GM18909 (cell line): ENCODE measurements around the gene PTTG1IP.

Source experiments
- ATAC-seq: cut with Tn5 transposase; IDR thresholded peaks from one replicate; pipeline ENCODE4 v1.9.1; 2021; ENCODE audit warnings: mild to moderate bottlenecking; ENCODE audit not compliant: unreplicated experiment, poor library complexity

Gene PTTG1IP

DNA sequence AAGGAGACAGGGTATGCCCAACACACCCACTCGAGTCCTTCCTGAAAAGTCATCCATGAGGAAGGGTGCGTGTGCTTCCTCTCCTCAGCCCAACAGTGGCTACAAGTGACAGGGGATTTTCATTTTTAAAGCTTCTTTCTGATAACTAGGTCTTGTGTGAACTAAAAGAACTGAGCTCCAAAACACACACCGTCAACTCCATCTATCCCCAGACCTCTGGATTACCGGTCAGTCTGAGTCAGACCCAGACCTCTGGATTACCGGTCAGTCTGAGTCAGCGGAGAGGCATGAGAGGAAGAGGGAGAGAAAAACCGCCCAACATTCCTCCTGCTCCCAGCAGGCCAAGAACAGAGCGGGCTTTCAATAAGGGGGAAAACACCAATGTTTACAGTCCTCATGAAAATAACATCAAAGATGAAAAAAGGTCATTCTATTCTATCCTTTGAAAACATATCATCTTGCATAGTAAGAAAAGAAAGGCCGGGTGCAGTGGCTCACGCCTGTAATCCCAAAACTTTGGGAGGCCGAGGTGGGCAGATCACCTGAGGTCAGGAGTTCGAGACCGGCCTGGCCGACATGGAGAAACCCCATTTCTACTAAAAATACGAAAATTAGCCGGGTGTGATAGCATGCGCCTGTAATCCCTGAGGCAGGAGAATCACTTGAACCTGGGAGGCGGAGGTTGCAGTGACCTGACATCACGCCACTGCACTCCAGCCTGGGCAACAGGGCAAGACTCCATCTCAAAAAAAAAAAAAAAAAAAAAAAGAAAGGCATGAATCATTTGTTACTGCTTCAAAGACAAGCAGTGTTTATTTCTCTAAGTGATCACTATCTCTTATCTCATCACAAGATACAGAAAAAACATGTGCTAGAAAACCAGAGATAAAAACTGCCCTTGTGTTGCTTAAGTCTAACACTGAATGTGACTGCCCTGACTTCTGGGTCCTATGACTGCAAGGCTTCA, 3.4 kb downstream of the PTTG1IP start:
- no peak for ATAC-seq

GRCh38 chr21:44868707-44869106, 4.8 kb downstream of the PTTG1IP start:
- no peak for ATAC-seq

DNA sequence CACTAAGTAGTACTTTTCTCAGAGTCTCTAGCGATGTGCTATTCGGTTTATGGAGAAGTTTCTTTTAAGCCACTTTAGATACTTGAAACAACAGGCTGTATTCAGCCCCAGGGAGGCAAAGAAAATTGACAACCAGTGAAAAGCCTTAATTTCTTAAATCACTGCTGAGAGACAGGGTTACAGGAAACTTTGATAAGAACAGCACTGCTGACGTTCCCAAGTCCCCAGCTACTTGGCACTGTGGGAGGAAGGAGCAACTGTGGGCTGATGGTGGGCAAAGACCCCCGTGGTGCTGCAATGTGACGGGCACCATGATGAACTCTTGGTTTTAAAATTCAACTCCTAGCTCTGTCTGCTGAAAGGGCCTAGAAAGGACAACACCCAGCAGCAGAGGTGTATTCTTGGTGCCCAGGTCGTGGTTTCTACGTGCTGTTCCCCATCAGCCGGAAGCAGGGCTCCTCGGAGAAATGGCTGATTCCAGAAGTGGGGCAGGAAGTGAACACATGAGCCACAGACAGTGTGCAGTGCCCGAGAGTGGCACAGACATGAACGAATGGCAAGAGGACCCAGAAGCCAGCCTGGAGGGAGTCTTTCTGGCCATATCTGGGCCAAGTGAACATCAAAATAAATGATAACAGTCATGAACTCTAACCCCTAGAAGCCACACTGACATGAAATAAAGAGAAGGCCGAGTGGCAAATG, 5.3 kb downstream of the PTTG1IP start:
- ATAC-seq = no peak

DNA sequence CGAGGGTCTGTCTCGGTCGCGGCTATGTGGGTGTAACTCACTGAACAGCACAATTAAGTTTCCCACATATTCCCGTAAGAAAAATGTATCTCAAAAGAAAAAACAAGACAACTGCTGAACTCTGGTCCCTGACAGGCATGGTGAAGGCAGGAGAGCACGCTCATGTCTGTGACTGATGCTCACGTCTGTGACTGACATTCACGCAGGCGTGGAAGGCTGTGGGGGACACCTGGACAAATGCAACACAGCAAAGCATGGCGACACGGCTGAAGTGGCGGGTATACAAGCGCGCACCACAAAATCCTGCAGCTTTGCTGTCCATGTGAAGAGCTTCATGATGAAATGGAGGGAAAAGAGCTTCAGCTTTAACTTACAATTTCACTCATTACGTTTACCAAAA, 6.0 kb downstream of the PTTG1IP start:
- ATAC-seq = no peak

- no peak for ATAC-seq
Measured at GRCh38 chr21:44866780-44867179, 6.7 kb downstream of the PTTG1IP start.

- ATAC-seq = no peak
Measured at GRCh38 chr21:44865561-44866280, 7.8 kb downstream of the PTTG1IP start.

- no peak for ATAC-seq
Measured at GRCh38 chr21:44862869-44863685, 10.4 kb downstream of the PTTG1IP start.

- ATAC-seq = no peak
Measured at GRCh38 chr21:44858791-44859190, 14.7 kb downstream of the PTTG1IP start.

DNA sequence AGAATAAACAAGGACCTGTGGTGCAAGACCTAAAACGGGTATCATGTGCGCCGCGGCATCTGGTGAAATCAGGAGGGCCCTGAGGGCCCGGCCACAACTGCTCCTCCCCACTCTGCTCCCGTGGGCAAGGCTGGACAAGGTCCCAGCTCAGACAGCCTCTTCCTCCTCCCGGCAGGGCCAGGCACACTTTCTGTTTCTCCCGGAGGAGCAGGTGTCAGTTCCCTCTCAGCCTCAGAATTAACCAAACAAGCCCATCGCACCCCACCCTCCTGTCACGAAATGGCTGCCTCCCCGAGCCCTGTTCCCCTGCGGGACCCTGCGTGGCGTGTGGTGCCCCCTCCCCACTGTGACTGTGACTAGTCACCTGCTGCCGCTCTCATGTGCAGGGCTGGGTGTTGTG, 15.2 kb downstream of the PTTG1IP start:
- no peak for ATAC-seq

- no peak for ATAC-seq
Measured at GRCh38 chr21:44857127-44857892, 16.2 kb downstream of the PTTG1IP start.

DNA sequence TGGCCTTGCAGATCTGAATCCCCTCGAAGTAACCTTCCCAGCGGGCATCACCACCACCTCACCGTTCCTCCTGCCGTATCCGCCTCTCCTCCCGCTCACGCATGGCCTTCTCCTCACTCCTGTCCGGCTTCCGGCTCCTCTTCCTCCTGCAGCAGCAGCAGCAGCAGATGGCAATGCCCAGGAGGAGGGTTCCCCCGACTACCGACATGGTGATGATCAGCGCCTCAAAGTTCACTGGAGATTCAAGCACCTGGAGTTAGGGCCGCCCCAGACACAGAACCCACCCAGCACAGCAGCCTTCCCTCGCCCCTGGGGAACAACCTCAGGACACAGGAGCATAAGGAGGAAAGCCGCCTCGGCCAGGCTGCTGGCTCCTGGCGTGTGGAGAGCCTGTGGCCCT, 17.4 kb downstream of the PTTG1IP start:
- ATAC-seq = no peak

GRCh38 chr21:44855572-44855971, 17.9 kb downstream of the PTTG1IP start:
- no peak for ATAC-seq

- ATAC-seq = no peak
Measured at GRCh38 chr21:44854664-44855446, 18.6 kb downstream of the PTTG1IP start.

DNA sequence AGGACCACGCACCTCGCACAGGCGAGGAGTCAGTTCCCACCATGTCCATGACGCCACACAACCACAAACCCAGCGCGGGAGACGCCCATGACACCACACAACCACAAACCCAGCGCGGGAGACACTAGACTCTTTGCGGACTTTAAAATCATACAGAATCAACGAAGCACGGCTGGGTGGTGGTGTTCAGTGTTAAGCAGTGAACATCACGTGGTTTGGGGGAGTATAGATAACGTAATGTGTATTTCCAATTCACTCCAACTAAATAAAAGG, 19.2 kb downstream of the PTTG1IP start:
- ATAC-seq = no peak

DNA sequence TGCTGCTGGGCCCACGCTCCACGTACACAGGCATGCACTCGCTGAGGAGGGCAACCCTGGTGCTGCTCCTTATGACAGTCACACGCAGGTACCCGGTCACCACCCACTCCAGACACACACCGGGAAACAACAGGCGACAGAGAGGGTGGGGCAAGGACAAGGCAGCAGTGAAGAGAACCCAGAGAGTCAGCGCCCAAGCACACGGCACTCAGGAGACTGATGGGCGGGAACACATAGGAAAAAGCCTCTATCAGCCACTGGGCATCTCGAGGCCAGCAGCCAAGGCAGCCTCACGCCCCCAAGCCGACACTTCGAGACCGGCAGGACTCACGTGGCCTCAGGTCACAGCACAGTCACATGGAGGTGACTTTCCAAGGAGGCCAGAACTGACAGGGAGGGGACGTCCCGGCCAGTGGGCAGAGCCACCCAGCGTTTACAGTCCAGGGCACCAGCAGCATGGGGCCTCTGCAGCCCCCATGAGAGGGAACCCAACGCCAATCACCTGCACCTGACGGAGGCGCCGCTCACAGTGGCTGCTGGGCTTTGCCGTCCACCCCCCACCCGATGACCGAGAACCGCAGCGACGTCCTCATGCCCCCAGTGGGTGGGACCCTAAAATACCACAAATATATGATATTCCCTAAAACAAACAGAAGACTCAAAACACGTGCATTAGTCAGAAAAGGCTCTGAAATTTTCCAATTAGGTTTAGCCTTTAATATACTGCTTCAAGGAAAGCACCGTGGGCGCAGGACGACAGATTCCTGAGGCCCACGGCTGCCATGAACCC, 19.7 kb downstream of the PTTG1IP start:
- ATAC-seq = no peak

DNA sequence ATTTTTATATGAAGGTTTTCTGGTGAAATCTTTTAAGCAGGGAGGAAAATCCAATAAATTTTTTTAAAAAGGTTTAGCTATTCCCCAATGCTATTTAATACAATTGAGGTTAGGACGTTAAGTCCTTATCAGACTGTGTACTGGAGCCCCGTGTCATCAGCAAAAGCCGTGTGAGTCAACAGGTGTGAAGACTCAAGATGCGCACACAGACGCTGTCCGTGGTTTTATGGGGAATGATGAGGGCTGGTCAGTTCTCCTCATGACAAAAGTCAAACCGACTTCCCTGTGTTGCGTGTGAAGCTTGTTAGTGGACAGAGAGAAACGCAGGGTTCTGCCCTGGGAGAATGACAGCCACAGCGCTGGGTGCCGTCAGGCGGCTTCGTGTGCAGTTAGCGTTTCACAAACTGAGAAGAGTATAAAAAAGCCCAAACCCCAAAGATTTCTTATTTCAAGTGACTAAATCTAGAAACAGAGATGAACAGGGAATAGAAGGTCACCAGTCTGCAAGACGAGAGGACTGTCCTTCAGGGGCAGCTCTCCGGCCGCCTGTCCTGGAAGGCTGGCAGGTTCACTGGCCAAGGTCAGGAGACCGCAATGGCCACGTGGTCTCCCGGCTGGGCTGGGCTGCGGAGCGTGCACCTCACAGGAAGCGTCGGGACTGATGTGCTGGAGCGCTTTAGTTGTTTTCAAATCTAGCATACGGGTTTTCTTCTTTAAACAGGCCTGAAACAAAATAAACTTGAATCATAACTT, 22.4 kb downstream of the PTTG1IP start:
- no peak for ATAC-seq

GRCh38 chr21:44850208-44850800, 23.2 kb downstream of the PTTG1IP start:
- ATAC-seq = no peak
